GM12873 (cell line): ENCODE measurements around the gene ARSD.

ENCODE experiments used
- CTCF ChIP-seq: IDR thresholded peaks from 2 replicates; pipeline ENCODE4 v1.5.1; 2012; ENCODE audit warnings: low read depth, mild to moderate bottlenecking, moderate library complexity, low read length, control low read depth; ENCODE audit not compliant: insufficient read depth; ENCODE audit errors: missing control alignments

The ARSD gene

GRCh38 chrX:2863646-2864045 lies 65.5 kb downstream of the ARSD start:
- no peak for TF ChIP-seq CTCF

DNA sequence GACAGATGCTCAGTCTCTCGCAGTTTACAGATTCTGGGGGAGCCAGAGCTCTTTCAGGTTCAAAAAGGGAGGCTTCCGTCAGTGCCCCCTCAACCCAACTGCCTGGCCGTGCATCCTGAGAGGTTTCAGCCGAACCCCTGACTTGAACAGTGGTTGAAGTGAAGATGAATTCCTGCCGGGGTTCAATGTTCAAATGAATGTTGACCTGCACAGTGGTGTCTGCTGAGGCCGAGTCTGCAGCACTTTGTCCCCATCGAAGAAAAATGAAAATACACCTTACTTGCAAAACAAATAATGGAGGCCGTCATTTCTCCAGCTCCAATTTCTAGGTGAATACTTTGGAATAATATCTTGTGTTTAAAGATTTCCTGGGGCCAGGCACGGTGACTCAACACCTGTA lies 66.7 kb downstream of the ARSD start:
- TF ChIP-seq CTCF, result no peak

DNA sequence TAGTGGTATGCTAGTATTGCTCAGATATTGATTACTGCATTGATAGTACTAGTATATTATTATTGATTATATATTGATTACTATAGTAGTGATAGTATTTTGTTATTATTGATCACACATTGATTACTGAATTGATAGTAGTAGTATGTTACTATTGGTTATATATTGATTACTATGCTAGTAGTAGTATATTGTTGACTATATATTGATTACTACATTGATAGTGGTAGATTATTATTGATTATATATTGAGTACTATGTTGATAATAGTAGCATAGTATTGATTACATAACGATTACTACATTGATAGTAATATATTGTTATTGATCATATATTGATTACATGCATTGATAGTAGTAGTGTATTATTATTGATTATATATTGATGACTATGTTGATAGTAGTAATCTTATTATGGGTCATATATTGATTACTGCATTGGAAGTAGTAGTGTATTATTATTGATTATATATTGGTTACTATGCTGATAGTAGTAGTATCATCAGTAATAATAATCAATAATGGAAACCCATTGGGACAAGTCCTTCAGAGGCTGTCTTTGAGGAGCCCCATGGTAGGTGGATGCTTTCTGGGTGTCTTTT lies 69.8 kb downstream of the ARSD start:
- TF ChIP-seq CTCF, result no peak

DNA sequence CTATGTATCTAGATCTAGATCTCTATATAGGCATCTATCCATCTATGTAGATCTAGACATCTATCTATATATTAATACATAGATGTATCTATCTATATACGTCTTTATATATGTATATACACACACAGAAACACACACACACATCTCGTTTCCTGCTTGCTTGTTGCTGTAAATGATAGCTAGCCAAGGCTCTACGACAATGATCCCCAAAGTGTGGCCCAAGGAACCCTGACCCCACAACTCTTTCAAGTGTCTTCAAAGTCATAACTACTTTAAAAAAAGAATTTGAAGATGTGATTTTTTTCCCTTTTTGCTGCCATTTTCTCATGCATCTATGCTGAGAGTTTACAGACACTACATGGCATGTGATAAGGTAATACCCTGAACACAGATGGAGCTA lies 71.6 kb downstream of the ARSD start:
- no peak for TF ChIP-seq CTCF

DNA sequence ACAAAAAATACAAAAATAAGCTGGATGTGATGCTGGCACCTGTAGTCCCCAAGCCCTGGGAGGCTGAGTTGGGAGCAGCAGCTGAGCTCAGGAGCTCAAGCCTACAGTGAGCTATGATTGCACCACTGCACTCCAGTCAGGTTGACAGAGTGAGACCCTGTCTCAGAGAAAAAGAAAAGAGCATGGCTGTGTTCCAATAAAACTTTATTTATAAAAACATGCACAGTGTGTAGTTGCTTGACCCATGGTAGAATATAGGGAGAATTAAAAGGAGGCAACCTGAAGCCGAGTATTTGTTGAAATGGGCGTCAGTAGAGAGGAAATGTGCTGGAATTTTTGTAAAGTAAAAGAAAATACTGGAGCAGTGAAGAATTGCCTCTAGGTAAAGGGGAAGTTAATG lies 73.4 kb downstream of the ARSD start:
- no peak for TF ChIP-seq CTCF

DNA sequence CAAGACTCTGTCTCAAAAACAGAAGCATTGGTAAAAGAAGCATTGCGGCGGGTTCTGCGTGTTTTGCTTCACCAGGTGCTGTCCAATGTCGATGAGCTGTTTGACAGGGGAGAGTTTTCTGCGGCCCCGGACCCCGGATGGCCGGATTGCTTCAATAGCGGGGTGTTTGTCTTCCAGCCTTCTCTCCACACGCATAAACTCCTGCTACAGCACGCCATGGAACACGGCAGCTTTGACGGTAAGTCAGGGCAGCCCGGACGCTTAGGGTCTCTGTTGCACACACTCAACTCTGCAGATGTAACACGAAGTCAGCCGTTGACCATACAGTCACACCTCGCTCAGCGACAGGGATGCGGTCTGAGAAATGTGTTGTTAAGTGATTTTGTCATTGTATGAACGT lies 74.2 kb downstream of the ARSD start:
- no peak for TF ChIP-seq CTCF
